ENCODE data around the gene PRKAR1B. TPM values are rescaled to one million over a fixed set of nuclear protein-coding genes. Genes with fewer than 3 reads are reported as not detected.

PRKAR1B gene
- total RNA-seq, 1 experiment from 2014 or later = 43.3 TPM

GRCh38 chr7:610531-611280 is 116.4 kb downstream of the PRKAR1B start:
- H3K4me1 Mint-ChIP-seq = peaks cover 10% of the 10 kb centered on the region in 2 experiments
- TF ChIP-seq, protein P1, sequence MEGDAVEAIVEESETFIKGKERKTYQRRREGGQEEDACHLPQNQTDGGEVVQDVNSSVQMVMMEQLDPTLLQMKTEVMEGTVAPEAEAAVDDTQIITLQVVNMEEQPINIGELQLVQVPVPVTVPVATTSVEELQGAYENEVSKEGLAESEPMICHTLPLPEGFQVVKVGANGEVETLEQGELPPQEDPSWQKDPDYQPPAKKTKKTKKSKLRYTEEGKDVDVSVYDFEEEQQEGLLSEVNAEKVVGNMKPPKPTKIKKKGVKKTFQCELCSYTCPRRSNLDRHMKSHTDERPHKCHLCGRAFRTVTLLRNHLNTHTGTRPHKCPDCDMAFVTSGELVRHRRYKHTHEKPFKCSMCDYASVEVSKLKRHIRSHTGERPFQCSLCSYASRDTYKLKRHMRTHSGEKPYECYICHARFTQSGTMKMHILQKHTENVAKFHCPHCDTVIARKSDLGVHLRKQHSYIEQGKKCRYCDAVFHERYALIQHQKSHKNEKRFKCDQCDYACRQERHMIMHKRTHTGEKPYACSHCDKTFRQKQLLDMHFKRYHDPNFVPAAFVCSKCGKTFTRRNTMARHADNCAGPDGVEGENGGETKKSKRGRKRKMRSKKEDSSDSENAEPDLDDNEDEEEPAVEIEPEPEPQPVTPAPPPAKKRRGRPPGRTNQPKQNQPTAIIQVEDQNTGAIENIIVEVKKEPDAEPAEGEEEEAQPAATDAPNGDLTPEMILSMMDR (conservative IDR thresholded peaks at IDR 0.05) = no peak
- no peak overlapping the region for H2BK5ac ChIP-seq (ENCODE audit: insufficient read length, low read length)
- H4K8ac ChIP-seq (replicated peaks; ENCODE audit: insufficient read length, low read depth, low read length) = no peak overlapping the region
- H4K91ac ChIP-seq (ENCODE audit: insufficient read length, low read depth, low read length) = no peak overlapping the region
- DNase-seq = no peak
- no peak overlapping the region for H2AK5ac ChIP-seq (ENCODE audit: insufficient read length, low read length)
- no peaks in the 10 kb centered on the region for H3K79me1 ChIP-seq (ENCODE audit: insufficient read depth, low read depth, low read length, poor library complexity, severe bottlenecking)
- peaks cover 4 to 7% (median 6%) of the 10 kb centered on the region in 3 experiments; a peak in 3 of 7 replicates for H3K36me3 Mint-ChIP-seq (ENCODE audit: insufficient read depth in 1 of 3, low read depth in 3 of 3)
- no peak overlapping the region for H2BK12ac ChIP-seq (ENCODE audit: insufficient read length, low read depth, low read length)
- no peak overlapping the region for H3K9ac ChIP-seq (ENCODE audit: extremely low read depth, insufficient read length, low read length)
- H3K4ac ChIP-seq (ENCODE audit: low read depth, low read length) = no peak overlapping the region
- H3K79me2 ChIP-seq (ENCODE audit: insufficient read depth, low read length) = no peaks in the 10 kb centered on the region
- peak overlapping the region; percentile 60 to 86 (median 74); a peak in 4 of 7 replicates for H3K27ac Mint-ChIP-seq
- no peaks in the 10 kb centered on the region for H3K9me3 ChIP-seq (ENCODE audit: control insufficient read depth, low read depth, low read length)
- no peak overlapping the region; the same call in 1 of the 2 replicates for H3K14ac ChIP-seq (ENCODE audit: insufficient read depth, low read length)
- no peak overlapping the region for H4K5ac ChIP-seq (ENCODE audit: insufficient read length, low read depth, low read length)
- no peak overlapping the region for H3K4me2 ChIP-seq (ENCODE audit: insufficient read depth, insufficient read length, low read length)
- no peak overlapping the region for H3K56ac ChIP-seq (ENCODE audit: insufficient read length, low read depth, low read length)
- H3K27me3 Mint-ChIP-seq (ENCODE audit: low read depth) = no peaks in the 10 kb centered on the region; the same call in 1 of the 2 replicates
- H3K27ac ChIP-seq (ENCODE audit: insufficient read length, low read depth, low read length) = no peak overlapping the region
- H3K4me3 Mint-ChIP-seq = no peak overlapping the region
- H3T11ph ChIP-seq (ENCODE audit: low read length) = no peak overlapping the region
- H3K23me2 ChIP-seq (ENCODE audit: insufficient read length, low read depth, low read length, poor library complexity, severe bottlenecking) = no peaks in the 10 kb centered on the region
- no CpG with 5 or more reads among the region's 21 CpGs for WGBS (ENCODE audit: extremely low coverage, insufficient read length, low lambda C conversion rate)
- no peaks in the 10 kb centered on the region for H3K27me3 ChIP-seq (ENCODE audit: insufficient read depth, low read length)
- no peak overlapping the region for H2BK20ac ChIP-seq (ENCODE audit: low read depth, low read length, poor library complexity, severe bottlenecking)
- H2BK15ac ChIP-seq (ENCODE audit: low read depth, low read length) = no peak overlapping the region
- no peak overlapping the region for H3K23ac ChIP-seq (ENCODE audit: insufficient read length, low read depth, low read length)
- H3K18ac ChIP-seq (ENCODE audit: insufficient read length, low read depth, low read length) = no peak overlapping the region
- no peaks in the 10 kb centered on the region for H4K20me1 ChIP-seq (ENCODE audit: control insufficient read depth, insufficient read depth, insufficient read length)
- H2BK120ac ChIP-seq (ENCODE audit: low read depth, low read length, poor library complexity, severe bottlenecking) = no peak overlapping the region
- H3K9me3 Mint-ChIP-seq = peaks cover 0 to 3% of the 10 kb centered on the region in 2 experiments; a peak in 1 of 5 replicates
- H2AFZ ChIP-seq (ENCODE audit: low read length) = no peak overlapping the region
- H3K4me1 ChIP-seq (ENCODE audit: insufficient read depth, low read length) = no peaks in the 10 kb centered on the region
